Smooth muscle cell (in vitro differentiated cells): ENCODE measurements around the gene COG4. TPM values are rescaled to one million over a fixed set of nuclear protein-coding genes. Genes with fewer than 3 reads are reported as not detected.

Experiments
- DNase-seq: peaks from one replicate; lab custom pipeline; 2025; ENCODE audit not compliant: unreplicated experiment; lab: John Stamatoyannopoulos, UW
- H2AFZ ChIP-seq: fragments of 200-600 bp; sonication (generic); 2 replicates; pipeline ENCODE4 v1.6.0; 2016; ENCODE audit warnings: antibody characterized with exemption, low read depth, mild to moderate bottlenecking
- H3F3A ChIP-seq: fragments of 200-600 bp; sonication (generic); 2 replicates; pipeline ENCODE4 v1.6.0; 2017; ENCODE audit warnings: antibody characterized with exemption, low read depth
- H3K27ac ChIP-seq: fragments of 200-600 bp; sonication (generic); 2 replicates; pipeline ENCODE4 v1.5.1; 2016; ENCODE audit warnings: low read depth, mild to moderate bottlenecking
- H3K27me3 ChIP-seq: fragments of 200-600 bp; sonication (generic); 2 replicates; pipeline ENCODE4 v1.6.1; 2016; ENCODE audit warnings: low read depth, mild to moderate bottlenecking
- H3K36me3 ChIP-seq: fragments of 200-600 bp; sonication (generic); 2 replicates; pipeline ENCODE4 v1.5.1; 2016; ENCODE audit warnings: low read depth
- H3K4me1 ChIP-seq: fragments of 200-600 bp; sonication (generic); 2 replicates; pipeline ENCODE4 v1.5.1; 2016; ENCODE audit warnings: low read depth
- H3K4me2 ChIP-seq: fragments of 200-600 bp; sonication (generic); 2 replicates; pipeline ENCODE4 v1.6.0; 2016; ENCODE audit warnings: mild to moderate bottlenecking
- H3K4me3 ChIP-seq: fragments of 200-600 bp; sonication (generic); 2 replicates; pipeline ENCODE4 v1.5.1; 2016; ENCODE audit warnings: mild to moderate bottlenecking
- H3K79me2 ChIP-seq: fragments of 200-600 bp; sonication (generic); 2 replicates; pipeline ENCODE4 v1.6.0; 2016; ENCODE audit warnings: low read depth, mild to moderate bottlenecking
- H3K9ac ChIP-seq: fragments of 200-600 bp; sonication (generic); 2 replicates; pipeline ENCODE4 v1.6.0; 2016; ENCODE audit warnings: low read depth
- H3K9me3 ChIP-seq: fragments of 200-600 bp; sonication (generic); replicated peaks from 2 replicates; pipeline ENCODE4 v1.5.1; 2016; ENCODE audit warnings: low read depth
- H4K20me1 ChIP-seq: fragments of 200-600 bp; sonication (generic); 2 replicates; pipeline ENCODE4 v1.6.0; 2016; ENCODE audit warnings: low read depth
- CTCF ChIP-seq: fragments of 200-600 bp; sonication (generic); IDR thresholded peaks from 2 replicates; pipeline ENCODE4 v1.5.1; 2017; ENCODE audit warnings: borderline replicate concordance, mild to moderate bottlenecking, antibody characterized with exemption; ENCODE audit not compliant: insufficient read depth, poor library complexity, severe bottlenecking
- WGBS: methylation state at CpG from one replicate; pipeline ENCODE4 v1.1.7; 2016; ENCODE audit warnings: low lambda C conversion rate; 5-methylcytosine and 5-hydroxymethylcytosine counted together
- polyA plus RNA-seq: library from polyadenylated mRNA; unstranded; fragments of >200 nt; fragmentation: Nextera tagmentation; extraction: Ambion mirVana; gene quantifications from 2 replicates; pipeline ENCODE4 v1.2.1, GENCODE V29; 2016
- total RNA-seq: library from RNA; depleted of rRNA; stranded (reverse); fragments of >200 nt; gene quantifications from 2 replicates; pipeline ENCODE4 v1.2.3, GENCODE V29; 2014

The COG4 gene
- total and polyA plus RNA-seq, 2 experiments from 2014 or later = 49.4 to 61.9 TPM

- Histone ChIP-seq H3K36me3 (peaks cover 21% of the 10 kb centered on the region), H2AFZ (no peak overlapping the region), H3K9me3 (no peaks in the 10 kb centered on the region), H3K27ac (peak overlapping the region; percentile 67), H3F3A (peaks cover 33% of the 10 kb centered on the region), H3K4me2 (no peak overlapping the region), H3K27me3 (no peaks in the 10 kb centered on the region), H4K20me1 (peaks cover 98% of the 10 kb centered on the region), H3K79me2 (peaks cover 54% of the 10 kb centered on the region), H3K4me1 (peaks cover 7% of the 10 kb centered on the region), H3K4me3 (no peak overlapping the region), H3K9ac (no peak overlapping the region)
- DNase-seq = no peak
- TF ChIP-seq CTCF = no peak
- 0% methylated on average over 1 of the region's 1 CpG for whole genome bisulfite sequencing
These were observed 26.7 kb upstream of the COG4 start for GRCh38 chr16:70550082-70550481.

GRCh38 chr16:70548936-70549335, 25.6 kb upstream of the COG4 start:
- Histone ChIP-seq H3F3A (peaks cover 27% of the 10 kb centered on the region), H3K4me3 (no peak overlapping the region), H3K9ac (no peak overlapping the region), H3K4me2 (no peak overlapping the region), H4K20me1 (peaks cover 97% of the 10 kb centered on the region), H3K4me1 (peaks cover 4% of the 10 kb centered on the region), H3K27ac (peak overlapping the region; percentile 67), H3K36me3 (peaks cover 21% of the 10 kb centered on the region), H3K9me3 (no peaks in the 10 kb centered on the region), H2AFZ (no peak overlapping the region), H3K79me2 (peaks cover 50% of the 10 kb centered on the region), H3K27me3 (no peaks in the 10 kb centered on the region)
- TF ChIP-seq CTCF = no peak
- WGBS = 80% methylated on average over 2 of the region's 2 CpGs
- no peak for DNase-seq

- no peak overlapping the region for H3K4me3 ChIP-seq
- no peaks in the 10 kb centered on the region for H3F3A ChIP-seq
- peaks cover 60% of the 10 kb centered on the region for H3K79me2 ChIP-seq
- peaks cover 42% of the 10 kb centered on the region for H3K36me3 ChIP-seq
- TF ChIP-seq CTCF = no peak
- H4K20me1 ChIP-seq = peaks cover 97% of the 10 kb centered on the region
- H2AFZ ChIP-seq = no peak overlapping the region
- H3K4me1 ChIP-seq = no peaks in the 10 kb centered on the region
- H3K27ac ChIP-seq = no peak overlapping the region
- no peak for DNase-seq
- H3K4me2 ChIP-seq = no peak overlapping the region
- no peak overlapping the region for H3K9ac ChIP-seq
- no peaks in the 10 kb centered on the region for H3K9me3 ChIP-seq
- no peaks in the 10 kb centered on the region for H3K27me3 ChIP-seq
- 100% methylated on average over 1 of the region's 1 CpG for WGBS
These were observed 21.2 kb upstream of the COG4 start for GRCh38 chr16:70544548-70544947.

GRCh38 chr16:70540994-70541393, 17.6 kb upstream of the COG4 start:
- no peak overlapping the region for H2AFZ ChIP-seq
- no peak overlapping the region for H3K27ac ChIP-seq
- no peaks in the 10 kb centered on the region for H3K27me3 ChIP-seq
- H3K79me2 ChIP-seq = peaks cover 78% of the 10 kb centered on the region
- no peak for DNase-seq
- TF ChIP-seq CTCF = no peak
- peaks cover 48% of the 10 kb centered on the region for H3K36me3 ChIP-seq
- H3F3A ChIP-seq = no peaks in the 10 kb centered on the region
- no peak overlapping the region for H3K4me3 ChIP-seq
- WGBS = 86% methylated on average over 3 of the region's 3 CpGs
- H3K4me1 ChIP-seq = no peaks in the 10 kb centered on the region
- no peak overlapping the region for H3K9ac ChIP-seq
- H3K4me2 ChIP-seq = no peak overlapping the region
- no peaks in the 10 kb centered on the region for H3K9me3 ChIP-seq
- peaks cover 96% of the 10 kb centered on the region for H4K20me1 ChIP-seq
